ENCODE measurements around the gene MGLL. TPM values are rescaled to one million over a fixed set of nuclear protein-coding genes. Genes with fewer than 3 reads are reported as not detected.
A peak's percentile ranks its signal among the peaks of the same experiment; 100 is the strongest.

MGLL gene
- total and polyA plus RNA-seq, 2 donors (not counting 1 experiment from before 2014, with no cell fraction given): 1.7 to 6.9 TPM

DNA sequence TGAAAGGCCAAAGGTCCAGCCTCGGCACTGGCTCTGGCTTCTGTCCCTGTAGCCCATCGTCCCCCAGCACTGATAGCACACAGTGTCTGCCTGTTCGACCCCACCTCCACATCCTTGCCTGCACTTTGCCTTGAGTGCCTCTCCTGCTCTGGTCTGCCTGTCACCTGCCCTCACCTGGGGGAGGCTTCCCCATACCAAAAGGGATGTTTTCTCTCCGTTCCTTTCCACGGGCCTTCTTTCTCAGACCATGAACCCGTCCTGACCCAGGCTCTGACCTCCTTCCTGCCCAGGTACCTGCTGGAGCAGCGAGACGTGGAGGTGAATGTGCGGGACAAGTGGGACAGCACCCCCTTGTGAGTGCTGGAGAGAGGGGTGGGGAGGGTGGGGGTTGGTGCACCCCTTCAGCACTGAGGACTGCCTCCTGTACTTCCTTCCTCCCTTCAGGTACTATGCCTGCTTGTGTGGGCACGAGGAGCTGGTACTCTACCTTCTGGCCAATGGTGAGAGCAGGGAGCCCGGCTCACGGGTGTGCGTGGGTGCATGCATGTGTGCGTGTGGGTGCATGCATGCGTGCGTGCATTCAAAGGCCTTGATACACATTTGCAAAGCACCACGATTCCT, 148.1 kb downstream of the MGLL start:
- Histone ChIP-seq H3K9ac (ENCODE audit: low read length) (peak overlapping the region; percentile 98), H3K4me2 (replicated peaks; ENCODE audit: low read depth, low read length, poor library complexity, severe bottlenecking) (peak overlapping the region; percentile 89), H3K36me3 (replicated peaks in 1 of 2; ENCODE audit: control extremely low read depth in 1 of 2, control insufficient read depth in 1 of 2, extremely low read depth in 1 of 2, insufficient read depth in 2 of 2, low read length in 1 of 2) (peaks cover 0 to 26% of the 10 kb centered on the region in 2 experiments), H3K79me2 (ENCODE audit: control insufficient read depth, insufficient read depth, low read length) (peaks cover 24% of the 10 kb centered on the region), H4K20me1 (ENCODE audit: control insufficient read depth, insufficient read depth, low read length, poor library complexity, severe bottlenecking) (peaks cover 34% of the 10 kb centered on the region), H3K4me3 (ENCODE audit: control extremely low read depth in 1 of 5, extremely low read depth in 1 of 5, insufficient read depth in 1 of 5, low read depth in 2 of 5, low read length in 4 of 5) (peak overlapping the region in 1 of 5 experiments; percentile 41), H3K4me1 (ENCODE audit: control insufficient read depth in 2 of 2, insufficient read depth in 2 of 2, low read length in 2 of 2) (peaks cover 16 to 22% of the 10 kb centered on the region in 2 donors), H3K27ac (ENCODE audit: low read length in 2 of 2) (no peak overlapping the region), H2AFZ (ENCODE audit: insufficient read depth, low read depth, low read length, poor library complexity, severe bottlenecking) (no peak overlapping the region), H3K9me3 (ENCODE audit: control extremely low read depth in 1 of 3, control insufficient read depth in 2 of 3, insufficient read depth in 1 of 3, low read length in 2 of 3) (no peaks in the 10 kb centered on the region), H3K27me3 (replicated peaks in 1 of 4; ENCODE audit: control extremely low read depth in 1 of 4, control insufficient read depth in 3 of 4, insufficient read depth in 4 of 4, low read length in 3 of 4) (no peaks in the 10 kb centered on the region)
- no peak for DNase-seq
- no peaks in the 10 kb centered on the region for H3K9me3 Mint-ChIP-seq (ENCODE audit: insufficient read depth)
- ChIA-PET CTCF (no interaction called here), POLR2A (no interaction called here)
- peaks cover 29% of the 10 kb centered on the region for H3K4me1 Mint-ChIP-seq
- H3K27me3 Mint-ChIP-seq: no peaks in the 10 kb centered on the region
- H3K4me3 Mint-ChIP-seq: peak overlapping the region; percentile 90
- TF ChIP-seq, protein P1, sequence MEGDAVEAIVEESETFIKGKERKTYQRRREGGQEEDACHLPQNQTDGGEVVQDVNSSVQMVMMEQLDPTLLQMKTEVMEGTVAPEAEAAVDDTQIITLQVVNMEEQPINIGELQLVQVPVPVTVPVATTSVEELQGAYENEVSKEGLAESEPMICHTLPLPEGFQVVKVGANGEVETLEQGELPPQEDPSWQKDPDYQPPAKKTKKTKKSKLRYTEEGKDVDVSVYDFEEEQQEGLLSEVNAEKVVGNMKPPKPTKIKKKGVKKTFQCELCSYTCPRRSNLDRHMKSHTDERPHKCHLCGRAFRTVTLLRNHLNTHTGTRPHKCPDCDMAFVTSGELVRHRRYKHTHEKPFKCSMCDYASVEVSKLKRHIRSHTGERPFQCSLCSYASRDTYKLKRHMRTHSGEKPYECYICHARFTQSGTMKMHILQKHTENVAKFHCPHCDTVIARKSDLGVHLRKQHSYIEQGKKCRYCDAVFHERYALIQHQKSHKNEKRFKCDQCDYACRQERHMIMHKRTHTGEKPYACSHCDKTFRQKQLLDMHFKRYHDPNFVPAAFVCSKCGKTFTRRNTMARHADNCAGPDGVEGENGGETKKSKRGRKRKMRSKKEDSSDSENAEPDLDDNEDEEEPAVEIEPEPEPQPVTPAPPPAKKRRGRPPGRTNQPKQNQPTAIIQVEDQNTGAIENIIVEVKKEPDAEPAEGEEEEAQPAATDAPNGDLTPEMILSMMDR (IDR thresholded peaks at IDR 0.05): no peak
- TF ChIP-seq EZH2 (IDR thresholded peaks at IDR 0.05; ENCODE audit: borderline replicate concordance, insufficient read depth, low read depth, low read length, poor library complexity, severe bottlenecking): no peak
- intact Hi-C loops (cut with micrococcal nuclease): no loop called here
- peak overlapping the region; percentile 84 for H3K27ac Mint-ChIP-seq
- no peak for ATAC-seq (ENCODE audit: low read depth)
- 94% methylated on average over 10 of the region's 17 CpGs for WGBS (ENCODE audit: insufficient coverage)
